IPS-18a (cell line): ENCODE measurements around the gene GNB1L.
"Not testable (repeated sequence)": the region's sequence is repeated elsewhere in the genome, so short reads cannot be mapped to it uniquely, and the experiment has no call there.

ENCODE experiments used
- H3K27ac ChIP-seq: one replicate; pipeline ENCODE4 v1.5.1; 2013; ENCODE audit warnings: low read length
- H3K27me3 ChIP-seq: one replicate; pipeline ENCODE4 v1.6.1; 2013; ENCODE audit warnings: mild to moderate bottlenecking, low read length; ENCODE audit not compliant: control insufficient read depth, insufficient read depth
- H3K36me3 ChIP-seq: one replicate; pipeline ENCODE4 v1.6.1; 2013; ENCODE audit warnings: low read depth, low read length; ENCODE audit not compliant: control insufficient read depth
- H3K4me1 ChIP-seq: one replicate; pipeline ENCODE4 v1.6.1; 2013; ENCODE audit warnings: low read depth, low read length; ENCODE audit not compliant: control insufficient read depth
- H3K4me3 ChIP-seq: one replicate; pipeline ENCODE4 v1.5.1; 2013; ENCODE audit warnings: low read length
- H3K9ac ChIP-seq: one replicate; pipeline ENCODE4 v1.6.1; 2013; ENCODE audit warnings: mild to moderate bottlenecking, low read length, moderate library complexity
- H3K9me3 ChIP-seq: one replicate; pipeline ENCODE4 v1.6.1; 2013; ENCODE audit warnings: low read depth, low read length; ENCODE audit not compliant: control insufficient read depth

GNB1L gene

GRCh38 chr22:19797086-19798002 lies 57.3 kb downstream of the GNB1L start:
- Histone ChIP-seq H3K36me3 (no peaks in the 10 kb centered on the region), H3K4me1 (no peaks in the 10 kb centered on the region)

GRCh38 chr22:19796160-19796559 lies 58.5 kb downstream of the GNB1L start:
- Histone ChIP-seq H3K36me3 (no peaks in the 10 kb centered on the region), H3K27ac (no peak overlapping the region), H3K27me3 (no peaks in the 10 kb centered on the region), H3K4me3 (no peak overlapping the region), H3K9ac (no peak overlapping the region), H3K4me1 (no peaks in the 10 kb centered on the region), H3K9me3 (no peaks in the 10 kb centered on the region)

More at GRCh38 chr22:19797086-19798002, 57.3 kb downstream of the GNB1L start:
- H3K9ac ChIP-seq: no peak overlapping the region
- H3K9me3 ChIP-seq: no peaks in the 10 kb centered on the region
- H3K27me3 ChIP-seq: no peaks in the 10 kb centered on the region
- H3K27ac ChIP-seq: no peak overlapping the region
- H3K4me3 ChIP-seq: no peak overlapping the region

GRCh38 chr22:19795617-19796008 lies 59.1 kb downstream of the GNB1L start:
- Histone ChIP-seq H3K9me3 (no peaks in the 10 kb centered on the region), H3K27me3 (no peaks in the 10 kb centered on the region), H3K9ac (no peak overlapping the region), H3K36me3 (no peaks in the 10 kb centered on the region), H3K4me1 (no peaks in the 10 kb centered on the region), H3K27ac (no peak overlapping the region), H3K4me3 (no peak overlapping the region)

- H3K36me3 ChIP-seq: no peaks in the 10 kb centered on the region
- no peak overlapping the region for H3K27ac ChIP-seq
Measured at GRCh38 chr22:19793661-19794310, 60.9 kb downstream of the GNB1L start.

GRCh38 chr22:19793161-19793560 lies 61.5 kb downstream of the GNB1L start:
- Histone ChIP-seq H3K36me3 (no peaks in the 10 kb centered on the region), H3K27me3 (no peaks in the 10 kb centered on the region)

More at GRCh38 chr22:19793661-19794310, 60.9 kb downstream of the GNB1L start:
- Histone ChIP-seq H3K4me3 (no peak overlapping the region), H3K9me3 (no peaks in the 10 kb centered on the region), H3K4me1 (no peaks in the 10 kb centered on the region), H3K27me3 (no peaks in the 10 kb centered on the region), H3K9ac (no peak overlapping the region)

GRCh38 chr22:19792383-19792896 lies 62.2 kb downstream of the GNB1L start:
- H3K4me1 ChIP-seq, H3K9me3 ChIP-seq, H3K4me3 ChIP-seq, H3K36me3 ChIP-seq, H3K9ac ChIP-seq, H3K27ac ChIP-seq, H3K27me3 ChIP-seq: not testable (repeated sequence)

More at GRCh38 chr22:19793161-19793560, 61.5 kb downstream of the GNB1L start:
- Histone ChIP-seq H3K4me3 (no peak overlapping the region), H3K27ac (no peak overlapping the region), H3K9ac (no peak overlapping the region), H3K4me1 (no peaks in the 10 kb centered on the region), H3K9me3 (no peaks in the 10 kb centered on the region)

GRCh38 chr22:19791894-19792293 lies 62.8 kb downstream of the GNB1L start:
- H3K9ac ChIP-seq: no peak overlapping the region
- H3K4me3 ChIP-seq: no peak overlapping the region
- H3K9me3 ChIP-seq: no peaks in the 10 kb centered on the region
- H3K27ac ChIP-seq: no peak overlapping the region
- H3K36me3 ChIP-seq: no peaks in the 10 kb centered on the region
- H3K27me3 ChIP-seq: no peaks in the 10 kb centered on the region
- no peaks in the 10 kb centered on the region for H3K4me1 ChIP-seq

GRCh38 chr22:19791243-19791642 lies 63.4 kb downstream of the GNB1L start:
- Histone ChIP-seq H3K4me3 (no peak overlapping the region), H3K9me3 (no peaks in the 10 kb centered on the region), H3K36me3 (no peaks in the 10 kb centered on the region), H3K27ac (no peak overlapping the region), H3K9ac (no peak overlapping the region), H3K4me1 (no peaks in the 10 kb centered on the region), H3K27me3 (no peaks in the 10 kb centered on the region)

GRCh38 chr22:19789828-19790227 lies 64.8 kb downstream of the GNB1L start:
- Histone ChIP-seq H3K27me3 (no peaks in the 10 kb centered on the region), H3K4me1 (no peaks in the 10 kb centered on the region), H3K4me3 (no peak overlapping the region), H3K9ac (no peak overlapping the region), H3K27ac (no peak overlapping the region), H3K9me3 (no peaks in the 10 kb centered on the region), H3K36me3 (no peaks in the 10 kb centered on the region)

GRCh38 chr22:19789406-19789805 lies 65.3 kb downstream of the GNB1L start:
- H3K9ac ChIP-seq: no peak overlapping the region
- H3K36me3 ChIP-seq: no peaks in the 10 kb centered on the region
- H3K4me3 ChIP-seq: no peak overlapping the region
- no peak overlapping the region for H3K27ac ChIP-seq
- H3K4me1 ChIP-seq: no peaks in the 10 kb centered on the region
- H3K27me3 ChIP-seq: no peaks in the 10 kb centered on the region
- no peaks in the 10 kb centered on the region for H3K9me3 ChIP-seq

- no peaks in the 10 kb centered on the region for H3K9me3 ChIP-seq
- H3K9ac ChIP-seq: no peak overlapping the region
- H3K36me3 ChIP-seq: no peaks in the 10 kb centered on the region
- no peaks in the 10 kb centered on the region for H3K27me3 ChIP-seq
- H3K4me1 ChIP-seq: no peaks in the 10 kb centered on the region
- H3K27ac ChIP-seq: no peak overlapping the region
- no peak overlapping the region for H3K4me3 ChIP-seq
Measured at GRCh38 chr22:19788661-19789225, 65.9 kb downstream of the GNB1L start.
